ENCODE measurements around the gene PLXNA4.
A peak's percentile ranks its signal among the peaks of the same experiment; 100 is the strongest.
"Not testable (repeated sequence)": the region's sequence is repeated elsewhere in the genome, so short reads cannot be mapped to it uniquely, and the experiment has no call there.

The PLXNA4 gene

GRCh38 chr7:132414857-132415256 is 161.4 kb downstream of the PLXNA4 start:
- DNase-seq (ENCODE audit: low read depth), result no peak

DNA sequence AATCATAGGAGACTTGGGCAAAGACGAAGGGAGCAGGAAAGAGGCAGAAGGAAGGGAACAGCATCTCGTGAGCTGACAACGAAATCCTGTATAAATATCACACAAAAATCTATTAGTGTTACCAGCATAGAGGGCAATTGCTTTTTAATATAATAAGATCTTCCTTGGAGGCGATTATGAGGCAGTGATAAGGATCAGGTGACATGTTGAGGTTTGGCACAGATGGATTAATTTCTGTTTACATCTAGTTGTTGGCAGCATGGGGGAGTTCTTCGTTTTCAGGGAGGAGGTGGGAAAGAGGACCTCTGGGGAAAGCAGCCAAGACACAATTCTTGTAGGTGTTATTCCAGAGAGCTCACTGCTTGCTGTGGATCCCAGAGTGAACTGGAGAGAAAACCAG is 163.8 kb downstream of the PLXNA4 start:
- no peak for DNase-seq (ENCODE audit: low read depth)

GRCh38 chr7:132410861-132411541 is 165.3 kb downstream of the PLXNA4 start:
- no peak for DNase-seq (ENCODE audit: low read depth)

GRCh38 chr7:132410385-132410784 is 165.9 kb downstream of the PLXNA4 start:
- no peak for DNase-seq (ENCODE audit: low read depth)

DNA sequence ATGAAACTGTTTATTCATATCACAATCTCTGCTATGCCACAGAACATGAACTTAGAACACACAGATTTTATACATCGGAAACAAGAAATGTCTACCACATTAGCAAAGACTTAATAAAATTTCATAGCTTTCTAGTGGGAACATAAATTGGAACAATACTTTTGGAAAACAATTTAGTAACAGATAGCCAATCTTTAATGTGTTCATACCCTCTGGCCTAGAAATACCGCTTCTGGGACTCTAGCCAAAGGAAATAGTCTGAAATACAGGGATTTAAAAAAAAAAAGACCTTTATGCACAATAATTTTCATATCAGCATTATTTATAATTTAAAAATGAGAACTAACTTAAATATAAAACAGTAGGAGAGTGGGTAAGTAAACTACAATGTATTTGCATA is 168.5 kb downstream of the PLXNA4 start:
- no peak for DNase-seq (ENCODE audit: low read depth)

DNA sequence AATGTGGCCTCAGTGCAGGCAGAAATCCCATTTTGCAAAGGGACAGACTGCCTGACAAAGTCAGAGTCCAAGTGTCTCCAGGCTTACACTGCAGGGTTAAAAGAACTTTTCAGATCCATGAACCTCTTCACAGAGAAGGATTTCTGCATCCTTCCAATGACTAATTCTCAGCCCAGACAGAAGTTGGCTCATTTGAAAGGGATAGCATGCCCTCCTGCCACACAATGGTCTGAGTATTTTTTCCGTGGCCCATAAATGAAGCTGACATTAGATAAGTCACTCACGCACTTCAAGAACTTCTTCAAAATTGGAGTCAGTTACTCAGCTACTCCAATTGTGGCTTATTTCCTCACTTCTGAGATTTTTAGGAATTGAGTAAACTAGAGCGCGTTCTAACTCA is 170.2 kb downstream of the PLXNA4 start:
- DNase-seq (ENCODE audit: low read depth), result no peak

DNA sequence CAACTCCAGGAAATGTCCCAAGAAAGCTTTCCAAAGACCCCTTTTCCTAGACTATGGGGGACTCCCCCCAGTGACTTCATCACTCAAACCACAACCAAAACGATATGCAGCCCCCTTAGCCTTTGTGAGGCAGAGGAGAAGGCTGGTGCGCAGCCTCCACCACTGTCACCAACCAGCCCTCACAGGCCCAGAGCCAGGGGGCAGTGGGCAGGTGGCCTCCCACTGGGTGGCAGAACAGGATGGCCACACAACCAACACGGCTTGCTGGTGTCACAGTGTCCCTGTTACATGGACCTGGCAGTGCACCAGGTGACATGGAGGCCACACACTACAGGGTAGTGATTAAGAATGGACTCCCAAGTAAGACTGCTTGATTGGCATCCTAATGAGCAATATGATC is 172.0 kb downstream of the PLXNA4 start:
- no peak for DNase-seq (ENCODE audit: low read depth)

GRCh38 chr7:132403465-132404110 is 172.7 kb downstream of the PLXNA4 start:
- no peak for DNase-seq (ENCODE audit: low read depth)

- DNase-seq (ENCODE audit: low read depth), result no peak
Measured at GRCh38 chr7:132402751-132403245, 173.5 kb downstream of the PLXNA4 start.

GRCh38 chr7:132402096-132402495 is 174.2 kb downstream of the PLXNA4 start:
- no peak for DNase-seq (ENCODE audit: low read depth)

GRCh38 chr7:132400561-132401142 is 175.6 kb downstream of the PLXNA4 start:
- no peak for DNase-seq (ENCODE audit: low read depth)

DNA sequence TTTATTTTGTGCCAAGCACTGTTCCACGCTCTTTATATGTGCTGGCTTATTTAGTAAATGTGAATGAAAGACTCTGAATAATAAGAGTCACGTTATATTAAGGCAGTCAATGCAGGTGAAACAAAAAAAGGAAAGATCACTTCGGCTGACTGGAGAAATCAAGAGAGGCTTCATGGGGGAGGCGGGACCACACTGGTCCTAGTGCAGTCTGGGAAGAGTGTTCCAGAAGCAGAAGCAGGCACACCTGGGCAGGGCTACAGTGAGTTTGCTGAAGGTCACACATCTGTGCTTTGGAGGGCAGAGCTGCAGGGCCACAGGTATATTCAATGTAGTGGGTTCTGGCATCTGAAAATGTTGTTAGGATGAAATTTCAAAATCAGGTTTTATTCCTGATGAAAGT is 176.9 kb downstream of the PLXNA4 start:
- no peak for DNase-seq (ENCODE audit: low read depth)

DNA sequence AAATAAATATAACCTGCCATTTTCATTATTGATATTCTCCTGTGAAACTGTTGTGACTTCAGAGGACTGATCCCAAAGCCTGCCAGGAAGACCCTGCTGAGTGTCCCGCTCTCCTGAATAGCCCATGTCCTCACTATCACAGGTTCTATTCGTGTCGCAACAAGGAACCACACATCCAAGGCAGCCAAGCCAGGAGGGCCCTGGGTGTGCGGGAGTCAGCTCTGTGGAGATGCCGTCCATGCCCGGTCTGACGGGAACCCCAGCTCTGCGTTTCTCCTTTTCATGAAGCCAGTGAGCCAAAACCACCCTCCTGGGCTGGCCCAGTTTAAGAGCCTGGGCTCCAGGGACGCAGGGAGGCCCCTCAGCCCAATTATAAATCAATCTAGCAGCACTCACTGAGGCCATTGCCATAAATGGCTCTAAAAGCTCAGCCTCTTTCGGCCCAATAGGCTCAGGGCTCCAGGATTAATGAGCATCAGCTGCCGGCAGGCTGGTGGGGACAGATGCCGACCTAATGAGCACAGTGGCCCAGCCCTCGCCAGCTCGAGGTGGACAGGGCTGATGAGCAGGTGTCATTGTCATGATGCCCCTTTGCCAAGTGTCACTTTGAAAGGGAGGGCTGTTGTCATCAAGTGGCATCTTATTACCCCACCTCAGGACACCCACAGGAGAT is 177.9 kb downstream of the PLXNA4 start:
- DNase-seq (ENCODE audit: low read depth), result no peak

- DNase-seq (ENCODE audit: low read depth), result no peak
Measured at GRCh38 chr7:132397070-132397469, 179.2 kb downstream of the PLXNA4 start.

DNA sequence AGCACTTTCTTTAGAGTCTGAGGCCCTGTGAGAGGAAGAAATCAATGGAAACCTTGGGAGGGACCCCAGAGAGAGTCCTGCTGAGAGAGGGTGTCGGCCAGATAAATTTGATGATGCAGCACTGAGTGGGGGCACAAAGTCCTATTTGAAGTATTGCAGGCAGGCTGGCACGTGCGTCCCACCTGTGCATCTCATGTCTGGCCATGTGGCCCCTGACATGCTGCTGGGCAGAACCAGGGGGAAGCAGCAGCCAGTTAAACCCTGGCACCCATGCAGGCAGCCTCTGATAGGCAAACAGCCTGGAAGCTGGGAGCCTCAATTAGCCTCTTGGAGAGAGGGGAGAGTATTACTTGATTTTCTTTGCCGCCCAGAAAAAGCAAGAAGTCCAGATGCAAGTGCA is 180.9 kb downstream of the PLXNA4 start:
- no peak for DNase-seq (ENCODE audit: low read depth)

GRCh38 chr7:132394283-132395198 is 181.7 kb downstream of the PLXNA4 start:
- peak; percentile 4 for DNase-seq (ENCODE audit: low read depth)

DNA sequence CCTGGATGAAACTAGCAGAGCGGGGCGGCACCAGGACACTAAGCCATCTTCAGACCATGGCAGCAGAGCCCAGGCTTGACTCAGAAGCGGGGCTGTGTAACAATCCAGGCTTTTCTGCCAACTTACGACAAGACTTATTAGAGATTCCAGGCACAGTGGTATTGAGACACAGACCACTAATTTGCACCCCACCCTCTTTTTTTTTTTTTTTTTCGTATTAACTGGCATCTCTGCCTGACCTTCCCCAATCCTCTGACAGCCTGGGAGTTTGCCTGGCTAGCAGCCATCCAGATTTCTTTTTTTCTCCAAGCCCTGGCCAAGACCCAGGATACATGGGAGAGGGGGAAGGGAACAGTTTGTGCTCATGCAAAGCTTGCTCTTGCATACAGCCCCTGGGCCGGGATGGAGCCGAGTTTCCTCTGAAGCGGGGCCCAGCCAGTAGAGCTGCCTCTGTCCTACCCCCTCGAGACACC is 182.4 kb downstream of the PLXNA4 start:
- DNase-seq (ENCODE audit: low read depth), result no peak

DNA sequence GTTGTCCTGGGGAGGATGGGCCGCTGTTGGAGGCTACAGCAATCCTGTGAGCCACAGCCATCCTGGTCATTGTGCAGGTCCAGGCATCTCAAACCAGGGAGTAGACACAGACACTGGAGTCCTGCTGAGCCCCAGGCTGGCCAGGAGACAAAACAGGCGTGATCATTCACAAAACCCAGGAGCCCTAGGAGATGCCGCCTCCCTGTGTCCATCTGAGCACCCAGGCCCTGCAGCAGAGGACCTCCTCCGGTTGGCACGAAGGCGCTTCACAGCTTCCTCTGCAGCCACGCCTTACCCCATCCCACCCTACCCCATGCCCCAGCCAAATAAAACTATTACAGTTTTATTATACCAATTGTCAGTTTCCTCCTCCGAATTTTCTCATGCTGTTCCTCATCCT is 183.6 kb downstream of the PLXNA4 start:
- DNase-seq (ENCODE audit: low read depth), result no peak

DNA sequence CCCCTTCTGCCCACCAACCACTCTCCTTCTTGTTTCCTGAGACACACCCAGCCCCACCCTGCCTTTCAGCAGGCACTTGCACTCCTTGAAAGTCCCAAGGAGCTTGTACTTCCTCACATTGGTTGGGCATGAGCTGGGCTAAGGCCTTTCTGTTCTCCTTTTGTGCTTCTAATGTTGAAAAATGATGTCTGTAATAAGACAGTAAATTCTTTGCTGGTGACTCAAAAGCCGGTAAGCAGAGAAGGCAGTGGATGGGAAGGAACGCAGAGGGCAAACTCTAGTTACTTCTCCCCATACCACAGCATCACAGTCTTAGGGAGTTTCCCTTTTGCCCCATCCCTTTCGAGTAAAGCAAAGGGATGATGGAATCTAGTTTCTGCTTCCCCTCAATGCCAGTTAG is 185.6 kb downstream of the PLXNA4 start:
- DNase-seq (ENCODE audit: low read depth), result no peak

DNA sequence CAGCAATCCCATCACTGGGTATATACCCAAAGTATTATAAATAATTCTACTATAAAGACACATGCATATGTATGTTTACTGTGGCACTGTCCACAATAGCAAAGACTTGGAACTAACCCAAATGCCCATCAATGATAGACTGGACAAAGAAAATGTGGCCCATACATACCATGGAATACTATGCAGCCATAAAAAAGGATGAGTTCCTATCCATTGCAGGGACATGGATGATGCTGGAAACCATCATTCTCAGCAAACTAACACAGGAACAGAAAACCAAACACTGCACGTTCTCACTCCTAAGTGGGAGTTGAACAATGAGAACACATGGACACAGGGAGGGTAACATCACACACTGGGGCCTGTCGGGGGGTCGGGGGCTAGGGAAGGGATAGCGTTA is 186.2 kb downstream of the PLXNA4 start:
- DNase-seq (ENCODE audit: low read depth), result not testable (repeated sequence)

DNA sequence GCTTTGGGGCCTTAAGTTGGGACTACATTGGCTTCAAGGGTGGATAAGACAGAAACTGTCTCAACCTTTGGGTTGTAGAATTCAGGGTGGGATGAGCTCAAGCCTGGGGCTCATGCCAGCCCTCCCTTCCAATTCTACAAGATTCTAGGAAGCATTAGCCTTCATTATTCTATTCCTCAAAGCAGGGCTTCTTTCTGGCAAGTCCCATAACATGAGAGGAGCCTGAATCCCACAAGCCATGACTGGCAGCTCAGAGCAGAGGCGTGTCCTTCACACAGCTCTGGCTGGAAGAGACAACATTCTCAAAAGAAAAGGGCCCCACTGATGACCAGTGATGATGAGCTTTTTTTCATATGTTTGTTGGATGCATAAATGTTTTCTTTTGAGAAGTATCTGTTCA is 187.6 kb downstream of the PLXNA4 start:
- DNase-seq (ENCODE audit: low read depth), result no peak

DNA sequence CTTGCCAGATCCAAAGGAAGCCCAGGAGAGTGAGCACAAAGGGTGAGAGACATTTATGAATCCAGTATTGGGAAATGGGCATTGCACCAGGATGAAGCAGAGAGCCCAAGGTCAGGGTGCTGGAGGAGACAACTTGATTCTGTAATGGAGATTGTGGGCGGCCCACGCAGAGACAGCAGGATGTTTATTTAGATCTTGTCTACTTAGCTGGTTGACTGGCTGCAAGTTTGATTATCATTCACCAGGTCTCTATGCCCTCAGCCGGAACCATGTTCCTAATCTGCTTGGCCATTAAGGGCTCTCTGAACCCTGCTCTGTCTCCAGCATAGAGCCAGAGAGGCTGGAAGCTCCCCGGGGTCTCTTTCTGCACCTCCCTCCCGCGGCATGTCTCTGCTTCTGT is 188.7 kb downstream of the PLXNA4 start:
- no peak for DNase-seq (ENCODE audit: low read depth)
